Gastrocnemius medialis (tissue), 4 donors: ENCODE results near the gene UTP14A. TPM values are rescaled to one million over a fixed set of nuclear protein-coding genes. Genes with fewer than 3 reads are reported as not detected.

Source experiments
- ATAC-seq, 2 donors: fragments of 150-250 bp; one replicate each; pipeline ENCODE4 v1.9.1; 2016
- DNase-seq, 2 donors: peaks; one replicate each; pipeline ENCODE4 v3.0.0-alpha.2; 2019
- H3K27ac ChIP-seq, 4 donors: fragments of 200-600 bp; sonication (generic); 1 replicate in 1 of 4; 2 replicates in 3 of 4; pipeline ENCODE4 v1.5.1; 2016 to 2018; ENCODE audit warnings: mild to moderate bottlenecking in 2 of 4, moderate library complexity in 1 of 4
- H3K27me3 ChIP-seq, 3 donors: fragments of 200-600 bp; sonication (generic) in 2 of 3; 1 replicate in 1 of 3; 2 replicates in 2 of 3; pipeline versions ENCODE4 v1.5.1 to v1.6.0; 2016 to 2019; ENCODE audit warnings: mild to moderate bottlenecking in 1 of 3, moderate library complexity in 1 of 3
- H3K36me3 ChIP-seq, 2 donors: fragments of 200-600 bp; sonication (generic) in 1 of 2; one replicate each; pipeline ENCODE4 v1.5.1; 2017 to 2018
- H3K4me1 ChIP-seq, 2 donors: fragments of 200-600 bp; sonication (generic) in 1 of 2; one replicate each; pipeline ENCODE4 v1.5.1; 2016 to 2017; ENCODE audit warnings: mild to moderate bottlenecking in 2 of 2
- H3K4me3 ChIP-seq, 4 donors: fragments of 200-600 bp; sonication (generic) in 3 of 4; 1 replicate in 1 of 4; 2 replicates in 3 of 4; pipeline ENCODE4 v1.5.1; 2016 to 2019; ENCODE audit warnings: mild to moderate bottlenecking in 2 of 4
- H3K9me3 ChIP-seq, 3 donors: fragments of 200-600 bp; sonication (generic) in 2 of 3; 1 replicate in 1 of 3; 2 replicates in 2 of 3; pipeline ENCODE4 v1.5.1; 2016 to 2019
- POLR2A ChIP-seq, 2 donors: fragments of 450-650 bp; IDR thresholded peaks; one replicate each; pipeline ENCODE4 v1.6.1; 2017; ENCODE audit warnings: antibody characterized with exemption in 2 of 2, mild to moderate bottlenecking in 2 of 2, moderate library complexity in 2 of 2
- in situ Hi-C, 4 donors: fragments of 200-750 bp; cut with MboI; loops; one replicate each; pipeline versions ENCODE4 v1.15.0 to v1.8.0; 2017; ENCODE audit warnings: low sequenced_read_pairs in 4 of 4
- intact Hi-C: fragments of 100-400 bp; cut with DNase I; formaldehyde crosslinking; loops from one replicate; pipeline ENCODE4 v1.15.1; 2023; ENCODE audit warnings: low total_unique reads
- total RNA-seq, 4 donors: library from RNA; depleted of rRNA; stranded (reverse); fragments of >200 nt; gene quantifications; one replicate each; pipeline versions ENCODE4 v1.1.0 to v1.2.3, GENCODE V29; 2016
- TF ChIP-seq, protein P1 (sequence below), 5 experiments: fragments of 450-650 bp in 3 of 5; fragments of 200-600 bp in 2 of 5; sonication (generic) in 2 of 5; IDR thresholded peaks in 4 of 5; conservative IDR thresholded peaks in 1 of 5; 1 replicate in 4 of 5; 2 replicates in 1 of 5; pipeline ENCODE4 v1.5.1; 2016 to 2019; ENCODE audit warnings: antibody characterized with exemption in 5 of 5, mild to moderate bottlenecking in 3 of 5, moderate library complexity in 3 of 5

The UTP14A gene
- total RNA-seq, 4 donors from 2014 or later, result 10.0 to 13.9 (median 10.9) TPM

DNA sequence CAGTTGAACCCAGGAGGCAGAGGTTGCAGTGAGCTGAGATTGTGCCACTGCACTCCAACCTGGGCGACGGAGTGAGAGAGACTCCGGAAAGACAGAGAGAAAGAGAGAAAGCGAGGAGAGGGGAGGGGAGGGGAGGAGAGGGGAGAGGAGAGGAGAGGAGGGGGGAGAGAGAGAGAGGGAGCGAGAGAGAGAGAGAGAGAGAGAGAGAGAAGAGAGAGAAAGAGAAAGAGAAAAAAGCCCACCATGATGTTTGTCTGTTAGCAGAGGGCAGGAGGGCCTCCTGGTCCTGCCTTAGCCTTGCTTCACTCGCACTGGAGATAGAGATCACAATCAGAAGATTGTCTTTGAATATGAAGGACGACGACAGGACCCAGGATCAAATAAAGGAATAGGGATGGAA lies 57.8 kb downstream of the UTP14A start:
- Histone ChIP-seq H3K4me1 (no peaks in the 10 kb centered on the region), H3K9me3 (no peaks in the 10 kb centered on the region), H3K27me3 (peaks cover 0 to 3% (median 0%) of the 10 kb centered on the region in 3 donors), H3K4me3 (no peak overlapping the region), H3K36me3 (no peaks in the 10 kb centered on the region), H3K27ac (no peak overlapping the region)
- in situ Hi-C loops, result no loop called here
- no peak for TF ChIP-seq POLR2A (IDR thresholded peaks at IDR 0.05)
- TF ChIP-seq, protein P1, sequence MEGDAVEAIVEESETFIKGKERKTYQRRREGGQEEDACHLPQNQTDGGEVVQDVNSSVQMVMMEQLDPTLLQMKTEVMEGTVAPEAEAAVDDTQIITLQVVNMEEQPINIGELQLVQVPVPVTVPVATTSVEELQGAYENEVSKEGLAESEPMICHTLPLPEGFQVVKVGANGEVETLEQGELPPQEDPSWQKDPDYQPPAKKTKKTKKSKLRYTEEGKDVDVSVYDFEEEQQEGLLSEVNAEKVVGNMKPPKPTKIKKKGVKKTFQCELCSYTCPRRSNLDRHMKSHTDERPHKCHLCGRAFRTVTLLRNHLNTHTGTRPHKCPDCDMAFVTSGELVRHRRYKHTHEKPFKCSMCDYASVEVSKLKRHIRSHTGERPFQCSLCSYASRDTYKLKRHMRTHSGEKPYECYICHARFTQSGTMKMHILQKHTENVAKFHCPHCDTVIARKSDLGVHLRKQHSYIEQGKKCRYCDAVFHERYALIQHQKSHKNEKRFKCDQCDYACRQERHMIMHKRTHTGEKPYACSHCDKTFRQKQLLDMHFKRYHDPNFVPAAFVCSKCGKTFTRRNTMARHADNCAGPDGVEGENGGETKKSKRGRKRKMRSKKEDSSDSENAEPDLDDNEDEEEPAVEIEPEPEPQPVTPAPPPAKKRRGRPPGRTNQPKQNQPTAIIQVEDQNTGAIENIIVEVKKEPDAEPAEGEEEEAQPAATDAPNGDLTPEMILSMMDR (IDR thresholded peaks at IDR 0.05 in 4 of 5, conservative IDR thresholded peaks at IDR 0.05 in 1 of 5), result no peak
- ATAC-seq, result no peak
- intact Hi-C loops, result no loop called here
- DNase-seq, result no peak

DNA sequence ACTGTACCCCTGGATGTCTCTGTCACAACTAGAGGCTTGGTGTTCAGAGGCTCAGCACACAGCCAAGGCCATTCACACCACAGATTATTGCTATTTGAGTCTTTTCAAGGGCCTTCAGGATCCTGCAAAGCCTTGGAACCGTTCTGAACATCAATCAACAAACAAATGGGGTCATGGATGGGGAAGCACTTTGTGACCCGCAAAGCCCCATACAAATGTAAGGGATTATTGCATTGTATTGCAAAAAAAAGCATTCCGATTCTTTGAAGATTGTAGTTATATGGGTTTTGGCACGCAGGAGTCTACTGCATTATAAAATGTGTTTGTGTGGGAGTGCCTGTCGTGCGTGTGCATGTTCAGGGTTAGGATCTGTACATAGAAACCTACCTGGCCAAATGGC lies 59.2 kb downstream of the UTP14A start:
- Histone ChIP-seq H3K36me3 (no peaks in the 10 kb centered on the region), H3K4me3 (no peak overlapping the region), H3K27ac (no peak overlapping the region), H3K27me3 (peaks cover 0 to 3% (median 0%) of the 10 kb centered on the region in 3 donors), H3K4me1 (no peaks in the 10 kb centered on the region), H3K9me3 (no peaks in the 10 kb centered on the region)
- TF ChIP-seq, protein P1 (IDR thresholded peaks at IDR 0.05 in 4 of 5, conservative IDR thresholded peaks at IDR 0.05 in 1 of 5), result no peak
- ATAC-seq, result no peak
- no peak for DNase-seq
- intact Hi-C loops, result no loop called here
- in situ Hi-C loops, result no loop called here

DNA sequence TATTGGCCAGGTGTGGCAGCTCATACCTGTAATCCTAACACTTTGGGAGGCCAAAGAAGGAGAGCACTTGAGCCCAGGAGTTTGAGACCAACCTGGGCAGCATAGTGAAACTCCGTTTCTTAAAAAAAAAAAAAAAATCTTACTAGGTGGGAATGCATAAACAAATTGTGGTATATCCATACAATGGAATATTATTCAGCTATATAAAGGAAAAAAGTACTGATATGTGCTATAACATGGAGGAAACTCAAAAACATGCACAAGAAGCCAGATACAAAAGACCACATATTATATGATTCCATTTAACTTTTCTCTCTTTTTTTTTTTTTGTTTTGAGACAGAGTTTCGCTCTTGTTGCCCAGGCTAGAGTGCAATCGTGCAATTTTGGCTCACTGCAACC lies 63.0 kb downstream of the UTP14A start:
- DNase-seq (no peak), ATAC-seq (no peak)
- Histone ChIP-seq H3K27ac (no peak overlapping the region), H3K4me3 (no peak overlapping the region), H3K36me3 (no peaks in the 10 kb centered on the region), H3K27me3 (no peaks in the 10 kb centered on the region), H3K4me1 (no peaks in the 10 kb centered on the region), H3K9me3 (no peaks in the 10 kb centered on the region)
- in situ Hi-C loops, result no loop called here
- TF ChIP-seq, protein P1 (IDR thresholded peaks at IDR 0.05 in 4 of 5, conservative IDR thresholded peaks at IDR 0.05 in 1 of 5), result no peak
- no peak for TF ChIP-seq POLR2A (IDR thresholded peaks at IDR 0.05)
- intact Hi-C loops, result no loop called here

DNA sequence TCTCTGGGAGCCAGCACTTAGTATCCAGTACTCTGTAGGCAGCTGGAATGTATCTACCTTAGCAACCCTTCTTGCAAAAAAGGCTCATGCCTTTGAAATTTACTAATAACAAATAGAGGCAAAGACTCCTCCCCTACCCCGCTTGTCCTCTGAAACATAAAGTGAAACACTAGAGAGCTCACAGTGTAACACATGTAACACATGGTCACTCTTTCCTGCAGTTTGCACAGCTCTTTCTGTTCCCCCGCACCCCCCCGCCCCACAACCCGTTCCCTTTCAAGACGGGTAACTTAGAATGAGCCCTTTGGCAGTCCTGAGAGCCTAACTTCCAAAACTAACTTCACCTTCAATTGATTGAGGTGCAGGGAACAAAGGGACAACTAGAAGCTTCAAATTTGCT lies 70.5 kb downstream of the UTP14A start:
- Histone ChIP-seq H3K4me1 (peaks cover 0 to 5% of the 10 kb centered on the region in 2 donors), H3K36me3 (no peaks in the 10 kb centered on the region), H3K4me3 (no peak overlapping the region), H3K9me3 (no peaks in the 10 kb centered on the region), H3K27me3 (no peaks in the 10 kb centered on the region), H3K27ac (no peak overlapping the region)
- intact Hi-C loops (no loop called here), in situ Hi-C loops (no loop called here)
- ATAC-seq (no peak), DNase-seq (no peak)
- TF ChIP-seq, protein P1 (IDR thresholded peaks at IDR 0.05 in 4 of 5, conservative IDR thresholded peaks at IDR 0.05 in 1 of 5), result no peak
- no peak for TF ChIP-seq POLR2A (IDR thresholded peaks at IDR 0.05)

Other genes starting within 250 kb of the UTP14A start
- gene XPNPEP2, start 167.2 kb upstream of the UTP14A start, total RNA-seq, result 1 to 10 TPM in 2 of 4 donors, under 1 TPM in 2; 0.15 to 2.0 (median 0.87) TPM
- 1 to 10 TPM; 1.3 to 2.2 (median 1.7) TPM for gene SASH3, start 126.2 kb upstream of the UTP14A start, total RNA-seq
- gene ZDHHC9, start 62.3 kb upstream of the UTP14A start, total RNA-seq, result 10 to 100 TPM in 3 of 4 donors, 1 to 10 TPM in 1; 7.9 to 25.3 (median 14.7) TPM
- 1 to 10 TPM; 1.1 to 3.6 (median 2.4) TPM for gene BCORL1, start 76.5 kb downstream of the UTP14A start, total RNA-seq
- gene ELF4, start 204.3 kb downstream of the UTP14A start, total RNA-seq, result 1 to 10 TPM in 3 of 4 donors, under 1 TPM in 1; 0.70 to 2.3 (median 1.4) TPM